HL-60 (cell line): Measurements from ENCODE around the gene TNRC6C.

Experiments used
- DNase-seq, 2 experiments: peaks; one replicate each; pipeline ENCODE4 v3.0.0-alpha.2; 2010 to 2020; ENCODE audit warnings: low read depth in 1 of 2, low spot score in 1 of 2
- H3K27ac ChIP-seq: fragments of 250-450 bp; sonication (Bioruptor Pico); replicated peaks from 2 replicates; pipeline ENCODE4 v1.5.1; 2020; ENCODE audit warnings: mild to moderate bottlenecking, moderate library complexity
- H3K27me3 ChIP-seq: fragments of 250-450 bp; sonication (Bioruptor Pico); 2 replicates; pipeline ENCODE4 v1.5.1; 2021; ENCODE audit warnings: mild to moderate bottlenecking, moderate library complexity; ENCODE audit not compliant: insufficient read depth, poor library complexity, severe bottlenecking
- H3K4me3 ChIP-seq: replicated peaks from 2 replicates; pipeline ENCODE4 v1.5.1; 2011; ENCODE audit warnings: mild to moderate bottlenecking, control low read depth, low read length; ENCODE audit not compliant: insufficient read depth
- GABPA ChIP-seq: IDR thresholded peaks from 2 replicates; pipeline ENCODE4 v1.6.1; 2012; ENCODE audit warnings: low read depth
- POLR2AphosphoS5 ChIP-seq: IDR thresholded peaks from 2 replicates; pipeline ENCODE4 v1.6.1; 2012; ENCODE audit warnings: low read depth
- REST ChIP-seq: IDR thresholded peaks from 2 replicates; pipeline ENCODE4 v1.6.1; 2012; ENCODE audit warnings: low read depth; ENCODE audit not compliant: insufficient replicate concordance
- SPI1 ChIP-seq: IDR thresholded peaks from 2 replicates; pipeline ENCODE4 v1.6.1; 2012; ENCODE audit warnings: low read depth, mild to moderate bottlenecking, borderline replicate concordance
- TF ChIP-seq, protein P1 (sequence below): IDR thresholded peaks from one replicate; pipeline ENCODE4 v1.5.1; 2011; ENCODE audit warnings: low read length, control low read depth, inconsistent platforms; ENCODE audit not compliant: insufficient read depth

Gene TNRC6C

DNA sequence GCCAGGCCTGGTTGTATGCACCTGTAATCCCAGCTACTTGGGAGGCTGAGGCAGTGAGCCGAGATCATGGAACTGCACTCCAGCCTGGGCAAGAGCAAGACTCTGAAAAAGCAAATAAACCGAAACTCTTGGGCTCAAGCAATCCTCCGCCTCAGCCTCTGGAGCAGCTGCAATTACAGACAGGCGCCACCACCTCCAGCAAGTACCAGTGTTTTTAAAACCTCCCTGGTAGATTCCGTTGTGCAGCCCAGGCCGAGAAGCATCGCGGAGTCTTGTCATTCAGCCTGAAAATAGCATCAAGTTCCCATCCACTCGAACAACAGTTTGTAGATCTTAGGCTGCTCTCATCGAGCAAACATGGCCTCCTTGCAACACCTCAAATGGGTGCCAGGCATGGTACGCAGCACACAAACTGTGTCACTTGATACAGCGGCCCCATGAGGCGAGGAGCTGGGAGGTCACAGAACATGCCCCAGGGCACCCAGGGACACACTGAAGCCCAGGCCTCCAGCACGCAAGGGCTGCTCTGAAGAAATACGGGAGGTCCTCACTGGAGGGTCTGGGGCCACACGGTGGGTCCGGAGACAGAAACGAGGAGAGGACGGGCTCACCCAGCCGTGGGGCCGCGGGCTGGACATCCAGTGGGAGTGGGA, 152.0 kb downstream of the TNRC6C start:
- Histone ChIP-seq H3K27me3 (no peaks in the 10 kb centered on the region), H3K4me3 (no peak overlapping the region), H3K27ac (no peak overlapping the region)
- TF ChIP-seq REST, result no peak
- TF ChIP-seq, protein P1, sequence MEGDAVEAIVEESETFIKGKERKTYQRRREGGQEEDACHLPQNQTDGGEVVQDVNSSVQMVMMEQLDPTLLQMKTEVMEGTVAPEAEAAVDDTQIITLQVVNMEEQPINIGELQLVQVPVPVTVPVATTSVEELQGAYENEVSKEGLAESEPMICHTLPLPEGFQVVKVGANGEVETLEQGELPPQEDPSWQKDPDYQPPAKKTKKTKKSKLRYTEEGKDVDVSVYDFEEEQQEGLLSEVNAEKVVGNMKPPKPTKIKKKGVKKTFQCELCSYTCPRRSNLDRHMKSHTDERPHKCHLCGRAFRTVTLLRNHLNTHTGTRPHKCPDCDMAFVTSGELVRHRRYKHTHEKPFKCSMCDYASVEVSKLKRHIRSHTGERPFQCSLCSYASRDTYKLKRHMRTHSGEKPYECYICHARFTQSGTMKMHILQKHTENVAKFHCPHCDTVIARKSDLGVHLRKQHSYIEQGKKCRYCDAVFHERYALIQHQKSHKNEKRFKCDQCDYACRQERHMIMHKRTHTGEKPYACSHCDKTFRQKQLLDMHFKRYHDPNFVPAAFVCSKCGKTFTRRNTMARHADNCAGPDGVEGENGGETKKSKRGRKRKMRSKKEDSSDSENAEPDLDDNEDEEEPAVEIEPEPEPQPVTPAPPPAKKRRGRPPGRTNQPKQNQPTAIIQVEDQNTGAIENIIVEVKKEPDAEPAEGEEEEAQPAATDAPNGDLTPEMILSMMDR, result no peak
- TF ChIP-seq GABPA, result no peak
- TF ChIP-seq SPI1, result no peak
- no peak for TF ChIP-seq POLR2AphosphoS5
- no peak for DNase-seq

DNA sequence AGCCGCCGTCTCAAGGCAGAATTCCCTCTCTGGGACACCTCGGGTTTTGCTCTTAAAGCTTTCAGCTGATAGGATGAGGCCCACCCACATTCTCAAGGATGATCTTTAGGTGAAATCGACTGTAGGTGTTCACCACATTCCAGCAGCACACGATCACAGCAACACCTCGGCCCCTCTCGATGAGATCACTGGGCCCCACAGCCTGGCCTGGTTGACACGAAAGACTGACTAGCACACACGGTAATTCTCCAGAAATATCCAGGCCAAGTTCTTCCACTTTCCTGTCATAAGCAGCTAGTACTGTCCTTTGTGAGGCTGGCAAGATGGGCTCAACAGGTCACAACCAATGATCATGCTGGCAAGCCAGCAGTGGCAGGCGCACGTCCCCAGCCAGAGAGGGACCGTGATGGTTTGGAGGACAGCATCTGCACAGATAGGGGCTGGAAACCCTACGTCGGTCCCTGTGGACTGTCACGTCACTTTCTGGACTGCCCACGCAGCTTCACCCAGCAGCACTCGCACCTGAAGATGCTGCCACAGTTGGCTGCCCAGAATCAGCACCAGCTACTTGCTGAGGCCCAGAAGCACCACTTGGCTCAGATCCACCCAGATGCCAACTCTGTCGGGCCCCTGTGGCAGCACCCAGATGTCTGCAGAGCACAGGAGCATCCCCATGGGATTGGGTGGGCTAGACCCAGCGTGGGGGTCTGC, 152.7 kb downstream of the TNRC6C start:
- TF ChIP-seq, protein P1, result no peak
- no peak for TF ChIP-seq SPI1
- Histone ChIP-seq H3K4me3 (no peak overlapping the region), H3K27ac (no peak overlapping the region), H3K27me3 (no peaks in the 10 kb centered on the region)
- DNase-seq, result no peak

GRCh38 chr17:78111727-78112517, 153.4 kb downstream of the TNRC6C start:
- DNase-seq, result no peak
- H3K4me3 ChIP-seq, result no peak overlapping the region
- H3K27ac ChIP-seq, result no peak overlapping the region
- TF ChIP-seq POLR2AphosphoS5, result no peak
- TF ChIP-seq, protein P1, result no peak
- TF ChIP-seq GABPA, result no peak
- TF ChIP-seq REST, result no peak
- TF ChIP-seq SPI1, result no peak
- H3K27me3 ChIP-seq, result no peaks in the 10 kb centered on the region
